ENCODE results near the gene GNB1L.

The GNB1L gene

DNA sequence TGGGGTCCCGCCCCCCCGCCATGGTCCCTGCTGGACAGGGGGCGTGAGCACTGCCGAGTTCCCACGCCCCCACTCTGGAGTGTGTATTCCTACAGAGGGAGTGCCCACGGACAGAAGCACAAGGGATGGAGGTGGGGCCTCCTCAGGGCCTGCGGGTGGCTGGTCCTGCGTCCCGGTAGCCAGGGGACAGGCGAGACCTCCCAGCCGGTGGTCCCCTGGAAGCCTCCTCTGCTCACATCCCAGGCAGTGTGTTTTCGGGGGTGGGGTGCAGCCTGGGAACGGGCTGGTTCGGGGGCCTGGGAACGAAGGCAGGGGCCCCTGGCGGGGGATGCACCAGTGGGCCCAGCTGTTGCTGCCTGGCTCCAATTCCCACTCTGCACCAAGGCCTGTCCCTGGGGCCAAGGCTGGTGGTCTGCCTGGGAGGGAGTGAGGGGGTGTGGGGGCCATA is 115.2 kb downstream of the GNB1L start:
- no peak for DNase-seq
- in situ Hi-C loops (cut with MboI; ENCODE audit: low pct_unique_long_range_greater_than_20kb, low sequenced_read_pairs), result no loop called here

DNA sequence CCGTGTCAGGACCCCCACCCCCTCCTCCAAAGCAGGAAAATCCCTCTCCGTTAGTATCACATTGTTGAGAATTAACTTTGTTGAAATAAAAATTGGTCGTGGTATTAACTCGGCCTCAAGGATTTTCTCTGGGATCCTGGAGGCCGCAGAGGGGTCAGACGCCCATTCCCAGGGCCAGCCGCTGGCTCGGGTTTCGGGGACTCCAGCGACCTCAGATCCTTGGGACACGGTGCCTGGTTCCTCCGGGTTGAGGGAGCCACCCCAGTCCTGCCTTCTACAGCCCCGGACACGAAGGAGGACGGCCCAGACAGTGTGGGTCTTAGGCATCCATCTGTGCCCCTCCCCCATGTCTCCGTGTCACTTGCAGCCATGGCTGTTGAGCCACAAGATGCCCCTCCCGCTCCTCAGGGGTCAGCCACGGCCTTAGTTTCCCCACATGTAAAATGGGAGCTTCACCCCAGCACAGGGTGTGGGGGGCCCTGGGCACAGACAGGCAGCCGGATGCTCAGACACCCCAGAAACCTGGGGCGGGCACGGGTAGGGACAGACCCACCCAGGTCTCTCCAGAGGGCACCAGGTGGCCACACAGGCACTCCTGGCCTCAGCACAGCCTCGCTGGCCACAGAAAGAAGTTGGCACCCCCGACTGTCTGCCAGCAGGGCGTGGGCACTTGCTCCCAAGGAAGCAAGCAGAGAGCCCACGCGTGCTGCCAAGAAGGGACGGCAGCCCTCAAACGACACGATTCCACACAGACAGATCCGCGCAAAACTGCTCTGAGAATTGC is 115.8 kb downstream of the GNB1L start:
- in situ Hi-C loops (cut with MboI; ENCODE audit: low pct_unique_long_range_greater_than_20kb, low sequenced_read_pairs), result no loop called here
- no peak for DNase-seq

DNA sequence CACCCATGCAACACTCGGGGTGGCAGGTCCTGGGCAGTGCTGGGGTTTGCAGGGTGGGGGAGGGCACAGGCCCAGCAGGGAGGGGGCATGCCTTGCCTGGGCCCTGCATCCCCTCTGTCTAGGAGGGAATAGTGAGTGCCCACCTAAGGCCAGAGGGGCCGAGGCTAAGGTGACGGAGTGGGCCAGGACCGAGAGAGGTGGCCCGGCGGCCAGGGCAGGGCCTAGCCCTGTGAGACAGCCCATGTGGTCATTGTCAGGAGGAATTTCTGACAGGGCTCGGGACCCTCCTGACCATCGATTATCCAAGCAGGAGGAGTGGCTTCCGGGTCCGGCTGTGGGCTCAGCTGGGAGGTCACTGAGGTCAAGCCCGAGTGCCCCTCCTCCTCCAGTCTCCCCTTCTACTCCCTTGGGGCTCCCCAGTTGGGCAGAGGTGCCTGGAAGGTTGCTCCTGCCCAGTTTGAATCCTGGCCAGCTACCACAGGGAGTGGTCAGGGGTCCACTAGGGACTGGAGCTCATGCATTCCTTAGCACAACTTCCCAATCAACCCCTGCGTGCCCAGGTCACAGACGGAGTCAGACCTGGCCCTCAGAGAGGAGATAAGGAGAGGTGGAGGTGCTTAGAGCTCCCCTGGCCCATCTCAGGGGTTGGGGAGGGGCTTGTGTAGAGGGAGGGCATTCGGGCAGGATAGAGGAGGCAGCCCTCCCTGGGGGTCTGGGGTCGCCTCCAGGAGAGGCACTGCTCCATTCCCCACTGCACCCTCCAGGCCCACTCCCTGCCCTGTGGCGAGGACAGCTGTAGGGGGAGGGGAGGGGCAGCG is 116.6 kb downstream of the GNB1L start:
- no peak for DNase-seq
- in situ Hi-C loops (cut with MboI; ENCODE audit: low pct_unique_long_range_greater_than_20kb, low sequenced_read_pairs), result no loop called here

DNA sequence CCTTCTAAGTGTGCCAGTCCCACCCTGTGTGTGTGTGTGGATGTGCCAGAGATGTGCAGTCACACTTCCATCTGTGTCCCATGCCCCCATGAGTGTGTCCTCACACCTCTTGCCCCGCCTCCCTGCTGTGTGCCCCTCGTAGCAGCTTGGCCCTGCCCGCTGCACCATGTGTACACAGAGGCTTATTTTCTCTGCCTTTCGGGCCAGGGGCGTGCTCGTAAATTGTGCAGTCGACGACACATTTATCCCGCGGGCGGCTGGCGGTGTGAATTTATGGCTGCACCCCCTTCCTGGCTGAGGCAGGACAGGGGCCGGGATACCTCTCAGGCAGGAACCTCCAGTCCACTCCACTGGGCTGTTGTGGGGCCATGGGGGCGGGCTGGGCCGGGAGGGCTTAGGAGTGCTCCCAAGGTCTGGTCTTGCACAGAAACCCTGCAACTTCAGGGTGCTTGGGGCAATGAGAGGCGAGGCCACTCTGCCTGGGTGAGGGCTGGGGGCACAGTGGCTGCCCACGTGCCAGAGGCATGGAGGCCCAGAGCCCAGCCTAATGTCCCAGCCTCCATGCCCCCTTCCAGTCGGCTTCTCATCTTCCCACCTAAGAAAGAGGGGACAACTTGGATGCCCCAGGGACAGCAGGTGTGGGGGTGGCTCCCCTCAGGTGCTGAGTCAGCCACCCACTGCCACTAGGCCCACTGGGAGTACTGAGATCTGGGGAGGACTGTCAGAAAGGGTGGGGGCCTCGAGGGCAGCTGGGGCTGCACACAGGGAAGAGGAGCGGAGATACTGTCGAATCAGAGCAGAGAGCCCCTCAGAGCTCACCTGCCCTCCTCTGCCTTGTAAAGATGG is 118.8 kb downstream of the GNB1L start:
- in situ Hi-C loops (cut with MboI; ENCODE audit: low pct_unique_long_range_greater_than_20kb, low sequenced_read_pairs), result no loop called here

DNA sequence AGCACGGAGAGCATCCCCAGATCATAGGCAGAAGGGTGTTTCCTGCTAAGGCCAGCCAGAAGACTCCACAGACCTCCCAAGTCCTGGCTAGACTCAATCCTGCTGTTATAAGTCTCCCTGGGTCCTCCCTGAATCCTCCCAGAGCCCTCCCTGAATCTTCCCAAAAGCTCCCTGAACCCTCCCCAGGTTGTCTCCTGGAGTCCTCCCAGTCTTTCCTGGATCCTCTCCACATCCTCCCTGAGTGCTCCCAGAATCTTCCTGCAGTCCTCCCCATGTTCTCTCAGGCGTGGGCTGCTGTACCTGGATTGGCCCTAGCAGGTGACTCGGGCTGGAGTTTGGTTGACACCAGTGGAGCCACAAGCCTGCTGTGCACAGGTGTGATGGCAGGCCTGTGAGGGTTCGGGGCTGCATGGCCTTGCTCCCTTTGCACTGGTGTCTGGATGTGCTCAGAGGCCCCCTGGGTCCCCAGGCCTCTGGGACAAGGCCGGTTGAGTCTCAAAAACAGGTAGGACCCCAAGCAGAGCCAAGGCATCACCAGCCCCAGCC is 119.8 kb downstream of the GNB1L start:
- in situ Hi-C loops (cut with MboI; ENCODE audit: low pct_unique_long_range_greater_than_20kb, low sequenced_read_pairs), result no loop called here
- no peak for DNase-seq

More for the DNA sequence above, 118.8 kb downstream of the GNB1L start:
- DNase-seq, result no peak

DNA sequence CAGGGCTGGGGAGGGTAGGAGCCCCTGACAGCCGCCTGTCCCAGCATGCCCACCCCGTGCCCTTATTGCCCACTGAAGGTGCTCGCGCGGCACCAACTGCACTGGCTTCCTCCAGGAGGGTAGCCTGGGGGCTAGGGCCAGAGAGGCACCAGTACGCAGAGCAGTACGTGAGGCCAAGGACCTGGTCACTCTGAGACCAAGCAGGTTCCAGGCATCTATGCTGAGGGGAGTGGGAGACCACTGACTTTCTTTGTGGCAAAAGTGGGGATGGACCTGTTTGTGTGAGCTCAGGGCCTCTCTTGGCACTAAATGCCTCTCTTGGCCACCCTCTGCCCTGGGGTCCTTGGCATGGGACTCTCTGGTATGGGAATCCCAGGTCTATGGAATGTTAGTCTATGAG is 120.5 kb downstream of the GNB1L start:
- in situ Hi-C loops (cut with MboI; ENCODE audit: low pct_unique_long_range_greater_than_20kb, low sequenced_read_pairs), result no loop called here
- no peak for DNase-seq

DNA sequence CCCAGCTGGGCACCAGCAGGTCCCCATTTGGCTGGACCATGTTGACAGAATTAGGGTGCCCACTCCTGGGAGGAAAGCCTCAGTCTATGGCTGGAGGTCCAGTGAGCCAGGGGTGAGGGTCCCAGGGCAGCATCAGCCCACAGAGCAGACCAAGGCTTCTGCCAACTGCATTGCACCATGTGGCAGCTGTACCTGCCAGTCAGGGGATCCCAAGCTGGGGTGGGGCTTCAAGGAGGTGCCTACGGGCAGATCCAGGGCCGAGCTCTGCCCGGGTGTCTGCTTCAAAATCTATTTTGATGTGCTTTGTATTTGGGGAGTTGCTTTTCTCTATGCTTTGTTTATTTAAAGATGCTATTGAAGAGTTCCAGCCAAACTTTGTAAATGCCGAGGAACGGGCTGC is 120.9 kb downstream of the GNB1L start:
- in situ Hi-C loops (cut with MboI; ENCODE audit: low pct_unique_long_range_greater_than_20kb, low sequenced_read_pairs), result no loop called here

More for the DNA sequence above, 120.9 kb downstream of the GNB1L start:
- DNase-seq, result no peak

All from KBM-7 (cell line).